Fibroblast of pulmonary artery (primary cell): ENCODE data around the gene PRSS36.
"Not testable (repeated sequence)": the region's sequence is repeated elsewhere in the genome, so short reads cannot be mapped to it uniquely, and the experiment has no call there.

Source experiments
- DNase-seq: peaks from one replicate; pipeline ENCODE4 v3.0.0-alpha.2; 2010; ENCODE audit warnings: low read depth
- H3K4me3 ChIP-seq: replicated peaks from 2 replicates; pipeline ENCODE4 v1.5.1; 2011; ENCODE audit warnings: low read depth, mild to moderate bottlenecking, control low read depth, low read length, moderate library complexity
- CTCF ChIP-seq: IDR thresholded peaks from 2 replicates; pipeline ENCODE4 v1.5.1; 2011; ENCODE audit warnings: mild to moderate bottlenecking, control low read depth, low read length, inconsistent platforms; ENCODE audit errors: missing control alignments

Gene PRSS36

GRCh38 chr16:31149894-31150890, at the start of gene PRSS36:
Gene PRSS36 (minus strand): TSS chr16:31150066. CDS start chr16:31150035, 31 bp downstream.
- no peak within 1 kb of the TSS for H3K4me3 ChIP-seq
- TF ChIP-seq CTCF = no peak
- no peak for DNase-seq

GRCh38 chr16:31199430-31200041, 49.7 kb upstream of the PRSS36 start:
- no peak overlapping the region for H3K4me3 ChIP-seq
- no peak for TF ChIP-seq CTCF
- no peak for DNase-seq

GRCh38 chr16:31198207-31198882, 48.5 kb upstream of the PRSS36 start:
- no peak for DNase-seq
- no peak overlapping the region for H3K4me3 ChIP-seq
- TF ChIP-seq CTCF = no peak

- no peak overlapping the region for H3K4me3 ChIP-seq
- no peak for DNase-seq
- TF ChIP-seq CTCF = no peak
Observed at GRCh38 chr16:31196324-31197088, 46.6 kb upstream of the PRSS36 start.

- not testable (repeated sequence) for DNase-seq, H3K4me3 ChIP-seq
Observed at GRCh38 chr16:31195861-31196260, 46.0 kb upstream of the PRSS36 start.

- H3K4me3 ChIP-seq = no peak overlapping the region
- no peak for TF ChIP-seq CTCF
- DNase-seq = no peak
Observed at GRCh38 chr16:31194898-31195297, 45.0 kb upstream of the PRSS36 start.
